Vagina (tissue), 2 donors: Measurements from ENCODE around the gene SORCS2. TPM values are rescaled to one million over a fixed set of nuclear protein-coding genes. Genes with fewer than 3 reads are reported as not detected.

Experiments used
- DNase-seq, 2 donors: peaks; one replicate each; pipeline ENCODE4 v3.0.0-alpha.2; 2017; ENCODE audit errors: extremely low spot score in 2 of 2
- H3K27ac ChIP-seq: fragments of 200-600 bp; sonication (generic); one replicate; pipeline ENCODE4 v1.5.1; 2019
- H3K27me3 ChIP-seq: fragments of 200-600 bp; sonication (generic); one replicate; pipeline ENCODE4 v1.5.1; 2019
- H3K36me3 ChIP-seq, 2 donors: fragments of 200-600 bp; sonication (generic); one replicate each; pipeline ENCODE4 v1.5.1; 2017 to 2019
- H3K4me1 ChIP-seq: fragments of 200-600 bp; sonication (generic); one replicate; pipeline ENCODE4 v1.5.1; 2019
- H3K4me3 ChIP-seq, 2 donors: fragments of 200-600 bp; sonication (generic); 1 replicate in 1 of 2; 2 replicates in 1 of 2; pipeline ENCODE4 v1.5.1; 2016 to 2019
- H3K9me3 ChIP-seq: fragments of 200-600 bp; sonication (generic); one replicate; pipeline ENCODE4 v1.5.1; 2019
- POLR2A ChIP-seq, 2 donors: fragments of 450-650 bp; IDR thresholded peaks; one replicate each; pipeline ENCODE4 v1.6.1; 2017; ENCODE audit warnings: antibody characterized with exemption in 2 of 2, mild to moderate bottlenecking in 2 of 2, moderate library complexity in 2 of 2
- POLR2AphosphoS5 ChIP-seq, 2 donors: sonication (generic); formaldehyde crosslinking; IDR thresholded peaks; one replicate each; pipeline ENCODE4 v1.9.0; 2017; ENCODE audit warnings: antibody characterized with exemption in 2 of 2, mild to moderate bottlenecking in 2 of 2, low read depth in 1 of 2; ENCODE audit not compliant: insufficient read depth in 1 of 2
- intact Hi-C: fragments of 100-400 bp; cut with DNase I; formaldehyde crosslinking; loops from one replicate; pipeline ENCODE4 v1.15.1; 2023
- total RNA-seq: library from RNA; depleted of rRNA; stranded (reverse); fragments of >200 nt; gene quantifications from one replicate; pipeline ENCODE4 v1.2.3, GENCODE V29; 2016
- TF ChIP-seq, protein P1 (sequence below), 3 experiments: fragments of 450-650 bp in 2 of 3; fragments of 200-600 bp in 1 of 3; sonication (generic) in 1 of 3; IDR thresholded peaks; one replicate each; pipeline ENCODE4 v1.5.1; 2017 to 2019; ENCODE audit warnings: antibody characterized with exemption in 3 of 3, mild to moderate bottlenecking in 2 of 3, moderate library complexity in 2 of 3

The SORCS2 gene
- total RNA-seq, 1 donor from 2014 or later = 5.4 TPM

- no peak overlapping the region for H3K27ac ChIP-seq
- DNase-seq = no peak
Observed at GRCh38 chr4:7428261-7429068, 236.1 kb downstream of the SORCS2 start.

DNA sequence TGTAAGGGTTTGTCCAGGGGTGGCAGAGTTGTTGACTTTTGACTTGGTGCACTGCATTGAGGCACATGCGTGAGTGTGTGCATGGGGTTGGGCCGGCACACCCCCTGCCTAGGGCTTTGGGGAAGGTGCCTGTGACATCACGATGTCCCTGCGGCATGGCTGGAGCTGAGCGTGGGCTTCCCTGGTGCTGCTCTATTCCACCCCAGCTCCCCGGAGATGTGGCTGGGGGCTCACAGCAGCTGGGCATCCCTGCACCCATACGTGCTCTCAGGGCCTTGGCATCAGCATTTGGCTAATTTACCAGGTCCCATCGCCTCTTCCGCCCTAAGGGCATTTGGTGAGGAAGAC is 236.7 kb downstream of the SORCS2 start:
- no peaks in the 10 kb centered on the region for H3K27me3 ChIP-seq
- no peak for DNase-seq
- no peak overlapping the region for H3K27ac ChIP-seq
- intact Hi-C loops = no loop called here
- H3K4me3 ChIP-seq = no peak overlapping the region
- no peaks in the 10 kb centered on the region for H3K9me3 ChIP-seq
- no peaks in the 10 kb centered on the region for H3K36me3 ChIP-seq
- H3K4me1 ChIP-seq = no peaks in the 10 kb centered on the region
- TF ChIP-seq, protein P1, sequence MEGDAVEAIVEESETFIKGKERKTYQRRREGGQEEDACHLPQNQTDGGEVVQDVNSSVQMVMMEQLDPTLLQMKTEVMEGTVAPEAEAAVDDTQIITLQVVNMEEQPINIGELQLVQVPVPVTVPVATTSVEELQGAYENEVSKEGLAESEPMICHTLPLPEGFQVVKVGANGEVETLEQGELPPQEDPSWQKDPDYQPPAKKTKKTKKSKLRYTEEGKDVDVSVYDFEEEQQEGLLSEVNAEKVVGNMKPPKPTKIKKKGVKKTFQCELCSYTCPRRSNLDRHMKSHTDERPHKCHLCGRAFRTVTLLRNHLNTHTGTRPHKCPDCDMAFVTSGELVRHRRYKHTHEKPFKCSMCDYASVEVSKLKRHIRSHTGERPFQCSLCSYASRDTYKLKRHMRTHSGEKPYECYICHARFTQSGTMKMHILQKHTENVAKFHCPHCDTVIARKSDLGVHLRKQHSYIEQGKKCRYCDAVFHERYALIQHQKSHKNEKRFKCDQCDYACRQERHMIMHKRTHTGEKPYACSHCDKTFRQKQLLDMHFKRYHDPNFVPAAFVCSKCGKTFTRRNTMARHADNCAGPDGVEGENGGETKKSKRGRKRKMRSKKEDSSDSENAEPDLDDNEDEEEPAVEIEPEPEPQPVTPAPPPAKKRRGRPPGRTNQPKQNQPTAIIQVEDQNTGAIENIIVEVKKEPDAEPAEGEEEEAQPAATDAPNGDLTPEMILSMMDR (IDR thresholded peaks at IDR 0.05) = no peak
- TF ChIP-seq POLR2A (IDR thresholded peaks at IDR 0.05) = no peak
- no peak for TF ChIP-seq POLR2AphosphoS5 (IDR thresholded peaks at IDR 0.05; ENCODE audit: insufficient read depth in 1 of 2, low read depth in 1 of 2)

More at GRCh38 chr4:7428261-7429068, 236.1 kb downstream of the SORCS2 start:
- no peaks in the 10 kb centered on the region for H3K4me1 ChIP-seq
- TF ChIP-seq POLR2AphosphoS5 (IDR thresholded peaks at IDR 0.05; ENCODE audit: insufficient read depth in 1 of 2, low read depth in 1 of 2) = no peak
- TF ChIP-seq, protein P1 (IDR thresholded peaks at IDR 0.05) = no peak
- no peak for TF ChIP-seq POLR2A (IDR thresholded peaks at IDR 0.05)
- no peaks in the 10 kb centered on the region for H3K36me3 ChIP-seq
- H3K4me3 ChIP-seq = no peak overlapping the region
- intact Hi-C loops = no loop called here
- H3K9me3 ChIP-seq = no peaks in the 10 kb centered on the region
- H3K27me3 ChIP-seq = no peaks in the 10 kb centered on the region

GRCh38 chr4:7429601-7430078 is 237.3 kb downstream of the SORCS2 start:
- no peaks in the 10 kb centered on the region for H3K27me3 ChIP-seq
- intact Hi-C loops = no loop called here
- no peaks in the 10 kb centered on the region for H3K36me3 ChIP-seq
- TF ChIP-seq, protein P1 (IDR thresholded peaks at IDR 0.05) = no peak
- TF ChIP-seq POLR2AphosphoS5 (IDR thresholded peaks at IDR 0.05; ENCODE audit: insufficient read depth in 1 of 2, low read depth in 1 of 2) (no peak), POLR2A (IDR thresholded peaks at IDR 0.05) (no peak)
- DNase-seq = no peak
- no peaks in the 10 kb centered on the region for H3K4me1 ChIP-seq
- no peak overlapping the region for H3K4me3 ChIP-seq
- H3K27ac ChIP-seq = no peak overlapping the region
- H3K9me3 ChIP-seq = no peaks in the 10 kb centered on the region

- no peaks in the 10 kb centered on the region for H3K4me1 ChIP-seq
- intact Hi-C loops = no loop called here
- no peaks in the 10 kb centered on the region for H3K9me3 ChIP-seq
- H3K27ac ChIP-seq = no peak overlapping the region
- no peak for TF ChIP-seq POLR2AphosphoS5 (IDR thresholded peaks at IDR 0.05; ENCODE audit: insufficient read depth in 1 of 2, low read depth in 1 of 2)
- TF ChIP-seq, protein P1 (IDR thresholded peaks at IDR 0.05) = no peak
- TF ChIP-seq POLR2A (IDR thresholded peaks at IDR 0.05) = no peak
- DNase-seq = no peak
- no peaks in the 10 kb centered on the region for H3K27me3 ChIP-seq
- no peak overlapping the region for H3K4me3 ChIP-seq
- H3K36me3 ChIP-seq = no peaks in the 10 kb centered on the region
Observed at GRCh38 chr4:7430368-7430964, 238.1 kb downstream of the SORCS2 start.
